GM19324 (cell line): ENCODE results near the gene SMPD2.

Experiments used
- ATAC-seq: cut with Tn5 transposase; IDR thresholded peaks from one replicate; pipeline ENCODE4 v1.9.1; 2021; ENCODE audit warnings: mild to moderate bottlenecking, moderate library complexity; ENCODE audit not compliant: unreplicated experiment, low FRiP score

The SMPD2 gene

GRCh38 chr6:109446541-109446940 is 6.0 kb downstream of the SMPD2 start:
- ATAC-seq, result no peak

DNA sequence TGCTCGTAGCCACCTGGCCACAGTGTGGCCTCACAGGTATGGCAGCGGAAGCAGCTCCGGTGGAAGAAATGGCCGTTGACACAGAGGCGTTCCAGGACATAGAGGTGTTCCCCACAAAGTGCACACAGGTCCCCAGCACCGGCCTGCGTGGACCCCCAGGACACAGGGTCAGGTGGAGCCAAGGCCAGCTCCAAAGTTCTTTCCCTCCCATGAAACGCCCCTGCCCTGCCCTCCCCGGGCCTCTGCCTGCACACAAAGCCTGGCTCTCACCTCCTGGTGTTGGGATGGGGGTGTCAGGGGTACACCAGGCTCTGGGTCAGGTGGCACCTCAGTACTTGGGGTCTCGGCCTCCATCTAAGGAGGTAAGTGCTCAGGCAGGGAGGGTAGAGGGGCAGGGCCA is 6.6 kb downstream of the SMPD2 start:
- no peak for ATAC-seq

DNA sequence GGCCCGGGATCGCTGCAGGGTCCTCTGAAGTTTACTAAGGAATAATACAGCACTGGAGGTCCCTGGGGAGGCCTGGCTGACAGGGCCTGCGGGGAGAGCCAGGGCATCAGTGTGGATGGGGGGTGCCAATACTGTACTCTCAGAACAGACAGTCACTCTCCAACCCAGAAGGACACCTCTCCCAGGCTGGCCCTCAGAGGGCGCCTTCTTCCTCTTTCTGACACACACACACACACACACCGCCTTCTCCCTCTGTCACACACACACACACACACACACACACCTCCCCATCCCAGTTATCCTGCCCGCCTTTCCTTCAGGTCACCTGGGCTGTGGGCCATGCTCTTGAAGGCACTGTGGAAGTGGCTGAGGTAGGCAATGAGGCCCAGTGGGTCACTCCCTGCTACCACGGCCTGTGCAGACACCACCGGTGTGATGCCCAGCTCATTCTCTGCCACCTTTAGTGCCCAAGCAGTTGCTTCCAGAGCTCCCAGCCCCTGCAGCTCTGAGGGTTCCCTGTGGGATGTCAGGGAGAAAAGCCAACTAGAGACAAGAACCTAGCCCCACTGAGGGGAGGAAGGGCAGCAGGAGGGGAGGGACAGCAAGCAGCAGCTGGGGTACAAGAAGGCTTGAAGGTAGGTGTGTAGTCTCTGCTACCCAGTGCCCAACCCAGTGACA is 7.5 kb downstream of the SMPD2 start:
- no peak for ATAC-seq

DNA sequence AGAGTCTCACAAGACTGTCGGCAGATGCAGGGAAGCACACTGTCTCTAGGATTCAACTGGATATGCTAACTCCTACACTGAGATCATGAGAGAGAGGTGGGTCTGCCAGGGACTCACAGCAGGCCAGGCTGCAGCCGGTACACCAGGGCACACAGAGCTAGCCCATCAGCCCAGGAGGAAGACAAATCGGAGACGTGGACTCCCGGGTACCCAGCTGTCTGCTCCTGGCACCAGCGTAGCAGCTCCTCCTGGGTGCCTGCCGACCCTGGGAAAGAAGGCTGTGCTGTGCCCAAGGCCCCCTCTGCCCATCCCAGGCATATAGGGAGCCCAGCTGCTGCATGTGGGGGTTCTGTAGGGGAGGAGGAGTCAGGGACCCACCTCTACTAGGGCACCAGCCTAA is 8.1 kb downstream of the SMPD2 start:
- no peak for ATAC-seq

DNA sequence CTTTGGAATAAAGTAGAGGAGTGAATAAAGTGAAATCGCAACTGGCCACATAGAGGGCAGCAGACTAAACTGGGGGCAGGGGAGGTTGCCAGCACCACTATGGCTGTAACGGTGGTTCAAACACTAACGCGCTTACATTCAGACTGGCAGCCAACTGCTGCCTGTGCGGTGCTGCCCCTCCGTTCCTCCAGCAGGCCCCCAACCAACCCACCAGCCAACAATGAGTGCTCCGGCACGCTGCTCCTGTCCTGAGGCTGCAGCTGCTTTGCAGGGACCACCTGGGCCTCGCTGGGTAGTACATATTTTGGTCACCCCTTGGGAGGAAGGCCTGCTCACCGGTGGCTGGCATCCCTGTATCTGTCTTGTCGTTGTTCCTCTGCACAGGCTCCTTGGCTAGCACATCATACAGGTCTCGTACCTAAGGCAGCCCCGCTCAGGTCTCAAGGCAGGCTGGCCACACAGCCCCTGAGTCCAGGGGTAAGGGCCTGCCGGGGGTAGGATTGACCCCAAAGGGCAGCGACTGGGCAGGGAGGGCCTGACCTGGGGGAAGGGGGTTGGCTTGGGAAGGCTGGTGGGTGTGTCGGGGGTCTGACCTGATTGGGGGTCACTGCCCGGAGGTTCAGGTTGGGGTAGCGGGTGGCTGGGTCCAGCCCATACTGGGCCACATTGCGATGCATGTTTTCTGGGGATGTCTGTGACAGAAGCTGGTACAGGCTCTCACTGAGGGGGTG is 8.7 kb downstream of the SMPD2 start:
- ATAC-seq, result no peak

DNA sequence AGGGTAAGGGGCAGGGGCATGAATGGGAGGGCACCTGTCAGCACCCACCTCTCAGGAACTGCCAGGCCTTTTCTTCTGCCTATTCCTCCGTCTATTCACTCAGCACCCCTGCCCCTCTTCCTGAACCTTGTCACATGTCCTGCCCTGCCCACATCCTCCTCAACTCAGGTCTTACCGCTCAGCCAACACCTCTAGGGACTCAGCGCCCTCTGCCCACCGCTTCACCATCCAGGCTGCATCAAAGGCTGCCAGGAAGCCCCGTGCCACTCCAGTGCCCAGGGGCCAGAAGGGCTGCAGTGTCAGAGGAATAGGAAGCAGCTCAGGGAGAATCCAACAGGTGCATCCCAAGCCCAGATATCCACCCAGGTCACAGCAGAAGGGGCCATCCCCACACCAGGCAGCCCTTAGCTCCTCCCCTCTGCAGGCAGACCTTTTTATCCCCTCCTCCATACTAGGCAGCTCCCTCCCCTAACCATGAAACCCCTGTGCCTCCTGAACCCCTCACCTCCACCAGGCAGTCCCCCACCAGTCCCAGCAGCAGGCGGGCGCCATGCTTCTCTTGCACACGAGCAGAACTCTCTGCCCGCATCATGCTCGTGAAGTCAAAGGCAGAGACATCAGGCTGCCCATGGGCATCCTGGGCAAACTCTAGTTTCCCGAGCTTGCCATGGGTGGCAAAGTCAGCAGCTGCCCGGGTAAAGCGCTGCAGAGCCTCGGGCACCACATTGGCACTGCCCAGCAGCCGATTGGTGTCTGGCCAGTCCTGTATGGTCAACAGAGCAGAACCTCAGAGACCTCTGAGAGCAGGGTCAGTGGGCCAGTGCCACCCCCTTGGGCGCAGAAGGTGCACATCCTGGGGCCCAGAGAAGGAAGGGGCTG is 9.5 kb downstream of the SMPD2 start:
- no peak for ATAC-seq

- ATAC-seq, result no peak
These were observed 10.3 kb downstream of the SMPD2 start for GRCh38 chr6:109450801-109451200.

GRCh38 chr6:109451376-109451775 is 10.9 kb downstream of the SMPD2 start:
- no peak for ATAC-seq

DNA sequence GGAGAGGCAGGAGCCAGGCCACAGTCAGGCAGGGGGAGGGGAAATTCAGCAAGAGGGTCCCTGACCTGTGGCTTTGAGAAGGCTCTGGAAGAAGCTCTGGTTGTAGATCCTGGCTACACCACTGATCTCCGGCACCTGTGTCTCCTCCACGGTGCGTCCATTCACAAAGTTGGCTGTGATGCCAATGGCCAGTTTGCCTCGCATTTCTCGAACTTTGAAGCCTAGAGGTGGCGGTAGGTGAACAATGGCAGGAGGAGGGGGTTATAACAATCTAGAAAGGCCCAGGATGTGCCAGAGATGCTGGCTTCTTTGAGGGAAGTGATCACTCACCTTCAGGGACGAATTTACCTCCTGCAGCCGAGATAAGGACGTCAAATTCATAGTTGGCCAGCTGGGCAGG is 11.7 kb downstream of the SMPD2 start:
- no peak for ATAC-seq

DNA sequence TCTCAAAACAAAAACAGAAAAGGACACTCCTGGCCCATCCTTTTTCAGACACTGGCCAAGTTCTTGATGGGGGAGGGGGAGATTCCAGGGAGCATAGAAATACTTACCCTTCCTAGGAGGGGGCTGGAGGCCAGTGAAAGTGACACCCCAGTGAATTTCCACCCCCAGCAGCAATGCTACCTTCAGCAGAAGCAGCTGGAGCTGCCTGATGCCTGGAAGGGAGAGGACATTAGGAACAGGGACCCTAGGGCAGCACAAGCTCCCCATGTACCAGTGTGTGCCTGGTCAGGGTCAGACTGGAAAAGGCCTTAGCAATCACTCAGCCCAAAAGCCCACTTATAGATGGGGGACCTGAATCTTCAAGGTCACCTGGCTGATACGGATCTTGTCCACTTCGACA is 12.6 kb downstream of the SMPD2 start:
- ATAC-seq, result no peak

GRCh38 chr6:109453594-109454495 is 13.3 kb downstream of the SMPD2 start:
- ATAC-seq, result no peak

- peak; percentile 29 for ATAC-seq
These were observed 14.2 kb downstream of the SMPD2 start for GRCh38 chr6:109454496-109455436.

DNA sequence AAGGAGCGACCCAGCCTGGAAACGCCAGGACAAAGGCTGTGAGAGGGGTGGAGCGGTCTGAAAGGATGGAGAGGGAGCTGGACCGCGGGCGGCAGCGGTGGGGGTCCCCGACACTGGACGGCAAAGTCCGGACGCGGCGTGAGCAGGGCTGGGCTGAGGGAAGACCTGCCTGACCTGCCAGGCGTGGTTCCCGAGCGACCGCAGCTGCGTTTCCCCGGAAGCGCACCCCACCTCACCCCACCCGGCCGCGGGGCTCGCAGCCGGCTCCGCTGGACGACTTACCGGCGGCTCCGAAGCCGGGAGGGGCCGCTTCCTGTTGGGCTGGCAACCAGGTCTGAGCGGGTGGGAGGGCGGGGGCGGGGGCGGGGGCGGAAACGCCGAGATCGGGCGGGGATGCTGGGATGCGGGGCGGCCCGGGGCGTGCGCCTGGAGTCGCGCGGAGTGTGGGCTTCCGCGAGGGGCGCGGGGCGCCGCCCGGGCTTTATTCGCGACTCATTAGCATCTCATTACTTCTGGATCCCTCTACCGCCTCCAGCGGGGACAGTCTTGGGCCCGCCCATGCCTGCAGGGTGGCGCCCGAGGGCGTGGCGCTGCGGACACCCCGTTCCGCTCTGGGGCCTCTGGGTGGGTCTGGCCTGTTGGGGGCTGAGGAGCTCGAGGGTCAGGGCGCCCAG is 15.1 kb downstream of the SMPD2 start, which contains the start of gene MICAL1:
Gene MICAL1 (minus strand): TSS at position 336 of the 674 bp plus-strand sequence. CDS start 1,576 bp downstream, outside the sequence.
- ATAC-seq, result peak; percentile 72

GRCh38 chr6:109456111-109456583 is 15.6 kb downstream of the SMPD2 start:
- no peak for ATAC-seq

- ATAC-seq, result no peak
These were observed 16.4 kb downstream of the SMPD2 start for GRCh38 chr6:109456710-109457561.

- no peak for ATAC-seq
These were observed 17.1 kb downstream of the SMPD2 start for GRCh38 chr6:109457562-109457996.

DNA sequence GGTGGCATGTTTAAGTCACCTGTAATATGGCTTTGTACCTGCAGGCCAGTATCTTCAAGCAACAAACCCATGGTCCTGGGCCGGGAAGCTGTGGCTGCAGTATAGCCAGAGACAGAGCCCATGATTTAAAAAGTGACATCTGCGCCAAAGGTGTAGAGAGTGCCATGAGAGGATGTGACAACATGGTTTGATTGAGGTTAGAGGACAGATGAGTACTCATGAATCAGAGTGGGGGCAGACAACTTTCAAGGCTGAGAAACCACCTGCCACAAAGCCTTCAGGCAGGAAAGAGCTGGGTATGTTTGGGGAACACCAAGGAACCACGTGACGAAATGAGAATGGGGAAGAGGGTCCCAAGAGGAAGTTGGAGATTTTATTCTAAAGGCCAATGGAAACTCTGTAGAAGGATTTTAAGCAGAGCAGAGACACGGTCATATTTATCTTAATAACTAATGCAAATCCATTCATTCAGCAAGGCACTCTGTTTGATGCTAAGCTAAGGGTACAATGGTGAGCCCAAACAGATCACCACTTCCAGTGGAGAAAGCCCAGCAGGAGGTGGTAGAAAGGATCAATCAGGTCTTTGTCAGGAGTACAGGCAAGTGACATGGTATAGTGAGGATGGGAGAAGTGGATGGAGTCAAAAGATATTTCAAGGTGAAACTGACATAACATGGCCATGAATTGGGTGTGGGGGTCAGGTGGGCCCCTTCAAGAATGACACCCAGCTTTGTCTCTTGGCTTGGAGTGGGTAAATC is 18.4 kb downstream of the SMPD2 start:
- no peak for ATAC-seq
